HCT116 (cell line): ENCODE measurements around the gene AGTR1. TPM values are rescaled to one million over a fixed set of nuclear protein-coding genes. Genes with fewer than 3 reads are reported as not detected.

ENCODE experiments used
- ATAC-seq: fragments of 200-7000 bp; cut with Tn5 transposase; 2 replicates; pipeline ENCODE4 v1.9.1; 2020; ENCODE audit warnings: mild to moderate bottlenecking, moderate library complexity
- BruUV-seq: library from RNA; stranded (reverse); fragments of 400-500 nt; replicated peaks from 2 replicates; lab custom pipeline; 2021; lab: Mats Ljungman, UMichigan
- CTCF ChIA-PET: fragments of 300-600 bp; sonication (Branson Sonifier 250); formaldehyde crosslinking; loops from one replicate; lab custom pipeline; 2021; ENCODE audit warnings: antibody characterized with exemption; lab: Charles Lee
- POLR2A ChIA-PET: fragments of 300-600, 350-600 bp; sonication (Branson Sonifier 250); formaldehyde crosslinking; loops from one replicate; lab custom pipeline; 2021; ENCODE audit warnings: antibody characterized with exemption; lab: Charles Lee
- RAD21 ChIA-PET, 2 experiments: fragments of 300-600 bp; sonication (Branson Sonifier 250); formaldehyde crosslinking; loops; one replicate each; lab custom pipeline; 2023; ENCODE audit warnings: low total read pairs in 2 of 2; ENCODE audit not compliant: uncharacterized antibody in 2 of 2, unreplicated experiment in 2 of 2, low non-redundant PET in 1 of 2; lab: Charles Lee
- DNase-seq: peaks from one replicate; pipeline ENCODE4 v3.0.0-alpha.2; 2010; ENCODE audit warnings: low read depth, low spot score
- H2AFZ ChIP-seq: fragments of 200-600 bp; shearing (Covaris generic), sonication (generic); 2 replicates; pipeline ENCODE4 v1.6.1; 2017; ENCODE audit warnings: low read depth, mixed run types, mixed read lengths, antibody characterized with exemption, low read length; ENCODE audit not compliant: poor library complexity, severe bottlenecking
- H3K27ac ChIP-seq: 2 replicates; pipeline ENCODE4 v1.5.1; 2012; ENCODE audit warnings: low read depth, low read length
- H3K27me3 ChIP-seq: fragments of 200-600 bp; sonication (generic); 2 replicates; pipeline ENCODE4 v1.6.1; 2016; ENCODE audit warnings: mixed run types, low read length, mixed read lengths; ENCODE audit not compliant: insufficient read depth
- H3K36me3 ChIP-seq, 2 experiments: fragments of 200-500 bp in 1 of 2; fragments of 200-600 bp in 1 of 2; sonication (Bioruptor generic) in 1 of 2; sonication (generic) in 1 of 2; 2 replicates each; pipeline versions ENCODE4 v1.5.1 to v1.6.1; 2014 to 2016; ENCODE audit warnings: low read length in 2 of 2, inconsistent platforms in 1 of 2, mixed read lengths in 1 of 2, mixed run types in 1 of 2; ENCODE audit not compliant: insufficient read depth in 2 of 2, control insufficient read depth in 1 of 2
- H3K4me1 ChIP-seq, 2 experiments: fragments of 200-600 bp in 1 of 2; sonication (generic) in 1 of 2; 2 replicates each; pipeline versions ENCODE4 v1.5.1 to v1.6.1; 2012 to 2017; ENCODE audit warnings: low read length in 2 of 2, inconsistent platforms in 1 of 2, mild to moderate bottlenecking in 1 of 2, mixed read lengths in 1 of 2, mixed run types in 1 of 2, moderate library complexity in 1 of 2; ENCODE audit not compliant: insufficient read depth in 2 of 2, control insufficient read depth in 1 of 2
- H3K4me2 ChIP-seq: fragments of 200-600 bp; sonication (generic); 2 replicates; pipeline ENCODE4 v1.6.1; 2017; ENCODE audit warnings: mixed run types, low read length, mixed read lengths
- H3K4me3 ChIP-seq, 2 experiments: fragments of 200-600 bp in 1 of 2; sonication (generic) in 1 of 2; replicated peaks in 1 of 2; 2 replicates each; pipeline ENCODE4 v1.5.1; 2011 to 2016; ENCODE audit warnings: low read length in 2 of 2, control low read depth in 1 of 2, low read depth in 1 of 2, mild to moderate bottlenecking in 1 of 2, mixed read lengths in 1 of 2, mixed run types in 1 of 2
- H3K79me2 ChIP-seq: fragments of 200-600 bp; sonication (generic); 2 replicates; pipeline ENCODE4 v1.6.1; 2017; ENCODE audit warnings: mild to moderate bottlenecking, mixed run types, low read length, moderate library complexity, mixed read lengths; ENCODE audit not compliant: insufficient read depth
- H3K9ac ChIP-seq: fragments of 200-600 bp; sonication (generic); 2 replicates; pipeline ENCODE4 v1.6.1; 2016; ENCODE audit warnings: low read length, mixed read lengths
- H3K9me2 ChIP-seq: fragments of 200-600 bp; sonication (generic), shearing (Covaris generic); 2 replicates; pipeline ENCODE4 v1.6.1; 2017; ENCODE audit warnings: mixed run types, mild to moderate bottlenecking, moderate library complexity; ENCODE audit not compliant: insufficient read depth
- H3K9me3 ChIP-seq, 2 experiments: fragments of 200-500 bp in 1 of 2; fragments of 200-600 bp in 1 of 2; sonication (Bioruptor generic) in 1 of 2; sonication (generic) in 1 of 2; 2 replicates each; pipeline ENCODE4 v1.6.1; 2014 to 2017; ENCODE audit warnings: low read length in 2 of 2, mixed read lengths in 2 of 2, inconsistent platforms in 1 of 2, low read depth in 1 of 2, mild to moderate bottlenecking in 1 of 2, mixed run types in 1 of 2, moderate library complexity in 1 of 2; ENCODE audit not compliant: control insufficient read depth in 1 of 2, insufficient read depth in 1 of 2
- H4K20me1 ChIP-seq: fragments of 200-600 bp; sonication (generic), shearing (Covaris generic); 2 replicates; pipeline ENCODE4 v1.6.1; 2017; ENCODE audit warnings: mixed run types, mild to moderate bottlenecking, moderate library complexity; ENCODE audit not compliant: insufficient read depth
- CEBPB ChIP-seq: IDR thresholded peaks from 2 replicates; pipeline ENCODE4 v1.6.1; 2012; ENCODE audit warnings: low read depth
- EGR1 ChIP-seq: IDR thresholded peaks from 2 replicates; pipeline ENCODE4 v1.6.1; 2012; ENCODE audit warnings: low read depth
- JUND ChIP-seq: IDR thresholded peaks from 2 replicates; pipeline ENCODE4 v1.6.1; 2012
- POLR2AphosphoS5 ChIP-seq: IDR thresholded peaks from 2 replicates; pipeline ENCODE4 v1.6.1; 2011; ENCODE audit warnings: mild to moderate bottlenecking, low read depth, low read length, moderate library complexity
- RAD21 ChIP-seq: IDR thresholded peaks from 2 replicates; pipeline ENCODE4 v1.6.1; 2012; ENCODE audit warnings: low read depth, mild to moderate bottlenecking
- YY1 ChIP-seq: IDR thresholded peaks from 2 replicates; pipeline ENCODE4 v1.6.1; 2011; ENCODE audit warnings: low read length, low read depth, moderate library complexity, mild to moderate bottlenecking; ENCODE audit not compliant: insufficient replicate concordance; ENCODE audit errors: extremely low read depth
- ZFX ChIP-seq: fragments of 450-650 bp; IDR thresholded peaks from 2 replicates; pipeline ENCODE4 v1.6.1; 2017
- intact Hi-C: fragments of 100-400 bp; cut with micrococcal nuclease; formaldehyde crosslinking; loops from 2 replicates; pipeline ENCODE4 v1.10.0; 2022
- total RNA-seq: library from RNA; stranded (reverse); gene quantifications from one replicate; pipeline ENCODE4 v1.2.1, GENCODE V29; 2021; ENCODE audit not compliant: unreplicated experiment
- TF ChIP-seq, protein P1 (sequence below): IDR thresholded peaks from 2 replicates; pipeline ENCODE4 v1.6.1; 2012; ENCODE audit warnings: low read depth
- TF ChIP-seq, protein P2 (sequence below): IDR thresholded peaks from 2 replicates; pipeline ENCODE4 v1.6.1; 2012
- TF ChIP-seq, protein P3 (sequence below): IDR thresholded peaks from 2 replicates; pipeline ENCODE4 v1.6.1; 2011; ENCODE audit warnings: mild to moderate bottlenecking, low read length, moderate library complexity; ENCODE audit not compliant: insufficient replicate concordance; ENCODE audit errors: extremely low read depth
- TF ChIP-seq, protein P4 (sequence below), 3 experiments: fragments of 200-600 bp in 1 of 3; sonication (generic) in 1 of 3; IDR thresholded peaks in 2 of 3; conservative IDR thresholded peaks in 1 of 3; 2 replicates each; pipeline ENCODE4 v1.5.1; 2012 to 2017; ENCODE audit warnings: low read depth in 2 of 3, low read length in 2 of 3, antibody characterized with exemption in 1 of 3, borderline replicate concordance in 1 of 3, control low read depth in 1 of 3, mild to moderate bottlenecking in 1 of 3, mixed read lengths in 1 of 3, mixed run types in 1 of 3, moderate library complexity in 1 of 3; ENCODE audit not compliant: insufficient read depth in 1 of 3

The AGTR1 gene
- total RNA-seq, 1 experiment from 2014 or later = not detected

DNA sequence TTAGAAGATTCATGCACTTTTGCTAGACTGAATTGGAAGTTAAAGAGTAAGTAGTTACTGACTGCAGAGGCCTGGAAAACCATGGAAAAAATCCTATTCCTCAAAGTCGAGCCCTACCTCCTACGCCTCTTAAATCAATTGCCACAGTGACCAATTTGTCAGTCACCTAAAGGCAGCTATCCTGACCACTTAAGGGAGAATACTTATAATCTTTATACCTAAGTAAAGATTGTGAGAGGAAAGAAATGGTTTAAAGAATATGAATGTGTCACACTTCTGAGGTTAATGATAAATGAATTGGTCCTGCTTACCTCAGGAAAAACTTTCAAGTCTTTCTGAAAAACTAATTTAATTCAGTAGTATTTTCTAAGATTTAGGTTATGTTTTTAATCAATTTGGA is 42.6 kb downstream of the AGTR1 start (continued):
- TF ChIP-seq, protein P1, sequence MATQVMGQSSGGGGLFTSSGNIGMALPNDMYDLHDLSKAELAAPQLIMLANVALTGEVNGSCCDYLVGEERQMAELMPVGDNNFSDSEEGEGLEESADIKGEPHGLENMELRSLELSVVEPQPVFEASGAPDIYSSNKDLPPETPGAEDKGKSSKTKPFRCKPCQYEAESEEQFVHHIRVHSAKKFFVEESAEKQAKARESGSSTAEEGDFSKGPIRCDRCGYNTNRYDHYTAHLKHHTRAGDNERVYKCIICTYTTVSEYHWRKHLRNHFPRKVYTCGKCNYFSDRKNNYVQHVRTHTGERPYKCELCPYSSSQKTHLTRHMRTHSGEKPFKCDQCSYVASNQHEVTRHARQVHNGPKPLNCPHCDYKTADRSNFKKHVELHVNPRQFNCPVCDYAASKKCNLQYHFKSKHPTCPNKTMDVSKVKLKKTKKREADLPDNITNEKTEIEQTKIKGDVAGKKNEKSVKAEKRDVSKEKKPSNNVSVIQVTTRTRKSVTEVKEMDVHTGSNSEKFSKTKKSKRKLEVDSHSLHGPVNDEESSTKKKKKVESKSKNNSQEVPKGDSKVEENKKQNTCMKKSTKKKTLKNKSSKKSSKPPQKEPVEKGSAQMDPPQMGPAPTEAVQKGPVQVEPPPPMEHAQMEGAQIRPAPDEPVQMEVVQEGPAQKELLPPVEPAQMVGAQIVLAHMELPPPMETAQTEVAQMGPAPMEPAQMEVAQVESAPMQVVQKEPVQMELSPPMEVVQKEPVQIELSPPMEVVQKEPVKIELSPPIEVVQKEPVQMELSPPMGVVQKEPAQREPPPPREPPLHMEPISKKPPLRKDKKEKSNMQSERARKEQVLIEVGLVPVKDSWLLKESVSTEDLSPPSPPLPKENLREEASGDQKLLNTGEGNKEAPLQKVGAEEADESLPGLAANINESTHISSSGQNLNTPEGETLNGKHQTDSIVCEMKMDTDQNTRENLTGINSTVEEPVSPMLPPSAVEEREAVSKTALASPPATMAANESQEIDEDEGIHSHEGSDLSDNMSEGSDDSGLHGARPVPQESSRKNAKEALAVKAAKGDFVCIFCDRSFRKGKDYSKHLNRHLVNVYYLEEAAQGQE = no peak
- no peak for TF ChIP-seq JUND

DNA sequence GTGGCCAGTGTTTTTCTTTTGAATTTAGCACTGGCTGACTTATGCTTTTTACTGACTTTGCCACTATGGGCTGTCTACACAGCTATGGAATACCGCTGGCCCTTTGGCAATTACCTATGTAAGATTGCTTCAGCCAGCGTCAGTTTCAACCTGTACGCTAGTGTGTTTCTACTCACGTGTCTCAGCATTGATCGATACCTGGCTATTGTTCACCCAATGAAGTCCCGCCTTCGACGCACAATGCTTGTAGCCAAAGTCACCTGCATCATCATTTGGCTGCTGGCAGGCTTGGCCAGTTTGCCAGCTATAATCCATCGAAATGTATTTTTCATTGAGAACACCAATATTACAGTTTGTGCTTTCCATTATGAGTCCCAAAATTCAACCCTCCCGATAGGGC is 43.5 kb downstream of the AGTR1 start:
- DNase-seq (no peak), ATAC-seq (no peak)
- no peaks in the 10 kb centered on the region for H3K4me1 ChIP-seq
- H3K9ac ChIP-seq = no peak overlapping the region
- H3K27ac ChIP-seq = no peak overlapping the region
- H3K27me3 ChIP-seq = no peaks in the 10 kb centered on the region
- no peak overlapping the region for H3K4me3 ChIP-seq
- no peaks in the 10 kb centered on the region for H3K9me2 ChIP-seq
- ChIA-PET CTCF (no interaction called here), RAD21 (no interaction called here)
- no peaks in the 10 kb centered on the region for H3K36me3 ChIP-seq
- H3K4me2 ChIP-seq = no peak overlapping the region
- no peaks in the 10 kb centered on the region for H4K20me1 ChIP-seq
- no peak overlapping the region for H2AFZ ChIP-seq
- TF ChIP-seq RAD21 = no peak
- TF ChIP-seq YY1 = no peak
- TF ChIP-seq, protein P2, sequence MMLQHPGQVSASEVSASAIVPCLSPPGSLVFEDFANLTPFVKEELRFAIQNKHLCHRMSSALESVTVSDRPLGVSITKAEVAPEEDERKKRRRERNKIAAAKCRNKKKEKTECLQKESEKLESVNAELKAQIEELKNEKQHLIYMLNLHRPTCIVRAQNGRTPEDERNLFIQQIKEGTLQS = no peak
- TF ChIP-seq, protein P3, sequence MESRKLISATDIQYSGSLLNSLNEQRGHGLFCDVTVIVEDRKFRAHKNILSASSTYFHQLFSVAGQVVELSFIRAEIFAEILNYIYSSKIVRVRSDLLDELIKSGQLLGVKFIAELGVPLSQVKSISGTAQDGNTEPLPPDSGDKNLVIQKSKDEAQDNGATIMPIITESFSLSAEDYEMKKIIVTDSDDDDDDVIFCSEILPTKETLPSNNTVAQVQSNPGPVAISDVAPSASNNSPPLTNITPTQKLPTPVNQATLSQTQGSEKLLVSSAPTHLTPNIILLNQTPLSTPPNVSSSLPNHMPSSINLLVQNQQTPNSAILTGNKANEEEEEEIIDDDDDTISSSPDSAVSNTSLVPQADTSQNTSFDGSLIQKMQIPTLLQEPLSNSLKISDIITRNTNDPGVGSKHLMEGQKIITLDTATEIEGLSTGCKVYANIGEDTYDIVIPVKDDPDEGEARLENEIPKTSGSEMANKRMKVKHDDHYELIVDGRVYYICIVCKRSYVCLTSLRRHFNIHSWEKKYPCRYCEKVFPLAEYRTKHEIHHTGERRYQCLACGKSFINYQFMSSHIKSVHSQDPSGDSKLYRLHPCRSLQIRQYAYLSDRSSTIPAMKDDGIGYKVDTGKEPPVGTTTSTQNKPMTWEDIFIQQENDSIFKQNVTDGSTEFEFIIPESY = no peak
- TF ChIP-seq, protein P4, sequence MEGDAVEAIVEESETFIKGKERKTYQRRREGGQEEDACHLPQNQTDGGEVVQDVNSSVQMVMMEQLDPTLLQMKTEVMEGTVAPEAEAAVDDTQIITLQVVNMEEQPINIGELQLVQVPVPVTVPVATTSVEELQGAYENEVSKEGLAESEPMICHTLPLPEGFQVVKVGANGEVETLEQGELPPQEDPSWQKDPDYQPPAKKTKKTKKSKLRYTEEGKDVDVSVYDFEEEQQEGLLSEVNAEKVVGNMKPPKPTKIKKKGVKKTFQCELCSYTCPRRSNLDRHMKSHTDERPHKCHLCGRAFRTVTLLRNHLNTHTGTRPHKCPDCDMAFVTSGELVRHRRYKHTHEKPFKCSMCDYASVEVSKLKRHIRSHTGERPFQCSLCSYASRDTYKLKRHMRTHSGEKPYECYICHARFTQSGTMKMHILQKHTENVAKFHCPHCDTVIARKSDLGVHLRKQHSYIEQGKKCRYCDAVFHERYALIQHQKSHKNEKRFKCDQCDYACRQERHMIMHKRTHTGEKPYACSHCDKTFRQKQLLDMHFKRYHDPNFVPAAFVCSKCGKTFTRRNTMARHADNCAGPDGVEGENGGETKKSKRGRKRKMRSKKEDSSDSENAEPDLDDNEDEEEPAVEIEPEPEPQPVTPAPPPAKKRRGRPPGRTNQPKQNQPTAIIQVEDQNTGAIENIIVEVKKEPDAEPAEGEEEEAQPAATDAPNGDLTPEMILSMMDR (IDR thresholded peaks at IDR 0.05 in 2 of 3, conservative IDR thresholded peaks at IDR 0.05 in 1 of 3; ENCODE audit: borderline replicate concordance in 1 of 3, insufficient read depth in 1 of 3, low read depth in 2 of 3, low read length in 2 of 3) = no peak
- TF ChIP-seq POLR2AphosphoS5 = no peak
- TF ChIP-seq CEBPB = no peak
- TF ChIP-seq ZFX = no peak
- TF ChIP-seq EGR1 = no peak
- TF ChIP-seq, all 23 proteins: peak for 0
- POLR2A ChIA-PET = no interaction called here
- no TSS peak for BruUV-seq
- intact Hi-C loops = no loop called here
- no peaks in the 10 kb centered on the region for H3K79me2 ChIP-seq
- H3K9me3 ChIP-seq = no peaks in the 10 kb centered on the region
